Activated B cell treated with CpG ODN at 0.5 μM for 24 hours (primary cell): ENCODE measurements around the gene TKFC. TPM values are rescaled to one million over a fixed set of nuclear protein-coding genes. Genes with fewer than 3 reads are reported as not detected.

Source experiments
- ATAC-seq: fragments of 200-7000 bp; cut with Tn5 transposase; one replicate; pipeline ENCODE4 v1.10.0; 2021; ENCODE audit warnings: low read depth, mild to moderate bottlenecking, moderate library complexity
- CTCF ChIA-PET: fragments of 350-600 bp; sonication (Branson Sonifier 250); formaldehyde crosslinking; loops from one replicate; lab custom pipeline; 2021; ENCODE audit warnings: antibody characterized with exemption; lab: Charles Lee
- POLR2A ChIA-PET: fragments of 350-600 bp; sonication (Branson Sonifier 250); formaldehyde crosslinking; loops from one replicate; lab custom pipeline; 2021; ENCODE audit warnings: antibody characterized with exemption; lab: Charles Lee
- DNase-seq: peaks from one replicate; pipeline ENCODE4 v3.0.0; 2022
- H3K27ac Mint-ChIP-seq: one replicate; pipeline ENCODE4 v1.8.0; 2020; ENCODE audit warnings: mixed read lengths
- H3K27me3 Mint-ChIP-seq: one replicate; pipeline ENCODE4 v1.8.0; 2021; ENCODE audit warnings: mixed read lengths
- H3K36me3 Mint-ChIP-seq: one replicate; pipeline ENCODE4 v1.8.0; 2021; ENCODE audit warnings: low read depth, mixed read lengths
- H3K4me1 Mint-ChIP-seq: one replicate; pipeline ENCODE4 v1.8.0; 2021; ENCODE audit warnings: mixed read lengths
- H3K4me3 Mint-ChIP-seq: one replicate; pipeline ENCODE4 v1.8.0; 2020; ENCODE audit warnings: mild to moderate bottlenecking, mixed read lengths
- H3K9me3 Mint-ChIP-seq: one replicate; pipeline ENCODE4 v1.8.0; 2020; ENCODE audit warnings: mixed read lengths
- intact Hi-C: fragments of 100-400 bp; cut with micrococcal nuclease; formaldehyde crosslinking; loops from one replicate; pipeline ENCODE4 v1.15.1; 2024
- total RNA-seq: library from RNA; stranded (reverse); gene quantifications from 2 replicates; pipeline ENCODE4 v1.2.3, GENCODE V29; 2022
- TF ChIP-seq, protein P1 (sequence below): fragments of 200-600 bp; IDR thresholded peaks from one replicate; pipeline ENCODE4 v1.8.0; 2022; ENCODE audit warnings: antibody characterized with exemption, mild to moderate bottlenecking

The TKFC gene
- total RNA-seq, 1 donor from 2014 or later: 63.9 TPM

- peaks cover 82% of the 10 kb centered on the region for H3K4me1 Mint-ChIP-seq
- H3K4me3 Mint-ChIP-seq: peak overlapping the region; percentile 90
- peak; percentile 57 for DNase-seq
Measured at GRCh38 chr11:61357233-61357893, 24.3 kb downstream of the TKFC start.

GRCh38 chr11:61357894-61358239 lies 24.8 kb downstream of the TKFC start:
- Mint-ChIP-seq H3K4me1 (peaks cover 83% of the 10 kb centered on the region), H3K4me3 (peak overlapping the region; percentile 90), H3K36me3 (peaks cover 60% of the 10 kb centered on the region), H3K27ac (peak overlapping the region; percentile 98), H3K27me3 (no peaks in the 10 kb centered on the region), H3K9me3 (no peaks in the 10 kb centered on the region)
- CTCF ChIA-PET: interaction anchor here (0.6 to 7.9 kb wide), 3 partner anchors 23 to 38 kb away, joined by 3 to 92 read pairs (median 81); no protein-coding TSS in a partner anchor
- intact Hi-C loops: loop anchor here (1.0 to 10.0 kb wide), 6 partner anchors 22 to 1197 kb away; partner anchors contain the start of genes CPSF7, FTH1 and TMEM216
- POLR2A ChIA-PET: interaction anchor here (1.2 to 8.7 kb wide), 12 partner anchors 9 to 1523 kb away, joined by 3 to 109 read pairs (median 16); partner anchors contain the start of genes CPSF7, DDB1, SDHAF2 and TKFC
- DNase-seq: no peak
- TF ChIP-seq, protein P1, sequence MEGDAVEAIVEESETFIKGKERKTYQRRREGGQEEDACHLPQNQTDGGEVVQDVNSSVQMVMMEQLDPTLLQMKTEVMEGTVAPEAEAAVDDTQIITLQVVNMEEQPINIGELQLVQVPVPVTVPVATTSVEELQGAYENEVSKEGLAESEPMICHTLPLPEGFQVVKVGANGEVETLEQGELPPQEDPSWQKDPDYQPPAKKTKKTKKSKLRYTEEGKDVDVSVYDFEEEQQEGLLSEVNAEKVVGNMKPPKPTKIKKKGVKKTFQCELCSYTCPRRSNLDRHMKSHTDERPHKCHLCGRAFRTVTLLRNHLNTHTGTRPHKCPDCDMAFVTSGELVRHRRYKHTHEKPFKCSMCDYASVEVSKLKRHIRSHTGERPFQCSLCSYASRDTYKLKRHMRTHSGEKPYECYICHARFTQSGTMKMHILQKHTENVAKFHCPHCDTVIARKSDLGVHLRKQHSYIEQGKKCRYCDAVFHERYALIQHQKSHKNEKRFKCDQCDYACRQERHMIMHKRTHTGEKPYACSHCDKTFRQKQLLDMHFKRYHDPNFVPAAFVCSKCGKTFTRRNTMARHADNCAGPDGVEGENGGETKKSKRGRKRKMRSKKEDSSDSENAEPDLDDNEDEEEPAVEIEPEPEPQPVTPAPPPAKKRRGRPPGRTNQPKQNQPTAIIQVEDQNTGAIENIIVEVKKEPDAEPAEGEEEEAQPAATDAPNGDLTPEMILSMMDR: no peak
- ATAC-seq: no peak

More at GRCh38 chr11:61357233-61357893, 24.3 kb downstream of the TKFC start:
- intact Hi-C loops: loop anchor here (1.0 to 10.0 kb wide), 6 partner anchors 21 to 1197 kb away; partner anchors contain the start of genes CPSF7, FTH1 and TMEM216
- H3K36me3 Mint-ChIP-seq: peaks cover 60% of the 10 kb centered on the region
- no peaks in the 10 kb centered on the region for H3K27me3 Mint-ChIP-seq
- H3K9me3 Mint-ChIP-seq: no peaks in the 10 kb centered on the region
- TF ChIP-seq, protein P1: no peak
- ChIA-PET CTCF (interaction anchor here (0.6 to 7.9 kb wide), 5 partner anchors 22 to 72 kb away, joined by 3 to 92 read pairs (median 7); partner anchors contain the start of genes CPSF7, SDHAF2 and TMEM216), POLR2A (interaction anchor here (0.5 to 8.7 kb wide), 18 partner anchors 9 to 1736 kb away, joined by 3 to 109 read pairs (median 10); partner anchors contain the start of genes CPSF7, DDB1, SDHAF2 and TKFC)
- H3K27ac Mint-ChIP-seq: peak overlapping the region; percentile 98
- peak; percentile 62 for ATAC-seq

GRCh38 chr11:61358566-61358965 lies 25.5 kb downstream of the TKFC start:
- no peaks in the 10 kb centered on the region for H3K27me3 Mint-ChIP-seq
- intact Hi-C loops: loop anchor here (5.0 to 10.0 kb wide), 3 partner anchors 266 to 1196 kb away; partner anchors contain the start of gene FTH1
- H3K9me3 Mint-ChIP-seq: no peaks in the 10 kb centered on the region
- ChIA-PET POLR2A (interaction anchor here (0.7 to 8.7 kb wide), 11 partner anchors 8 to 1477 kb away, joined by 3 to 109 read pairs (median 11); partner anchors contain the start of genes DDB1, TKFC and TMEM216), CTCF (interaction anchor here (7.9 to 9.0 kb wide), 2 partner anchors 22 to 26 kb away, joined by 81 to 126 read pairs; partner anchors contain the start of genes DDB1 and TKFC)
- peak overlapping the region; percentile 98 for H3K27ac Mint-ChIP-seq
- H3K36me3 Mint-ChIP-seq: peaks cover 57% of the 10 kb centered on the region
- peak overlapping the region; percentile 100 for H3K4me3 Mint-ChIP-seq
- TF ChIP-seq, protein P1: no peak
- ATAC-seq: no peak
- DNase-seq: no peak
- H3K4me1 Mint-ChIP-seq: peaks cover 83% of the 10 kb centered on the region

GRCh38 chr11:61359516-61359915 lies 26.5 kb downstream of the TKFC start:
- peaks cover 58% of the 10 kb centered on the region for H3K36me3 Mint-ChIP-seq
- TF ChIP-seq, protein P1: no peak
- peaks cover 78% of the 10 kb centered on the region for H3K4me1 Mint-ChIP-seq
- intact Hi-C loops: loop anchor here (1.0 to 10.0 kb wide), 4 partner anchors 8 to 1195 kb away; partner anchors contain the start of gene FTH1
- ATAC-seq (no peak), DNase-seq (no peak)
- peak overlapping the region; percentile 98 for H3K27ac Mint-ChIP-seq
- POLR2A ChIA-PET: interaction anchor here (0.6 to 8.7 kb wide), 11 partner anchors 12 to 1476 kb away, joined by 3 to 224 read pairs (median 5); partner anchors contain the start of genes CPSF7, DDB1, SDHAF2 and TKFC
- H3K27me3 Mint-ChIP-seq: no peaks in the 10 kb centered on the region
- peak overlapping the region; percentile 100 for H3K4me3 Mint-ChIP-seq
- no peaks in the 10 kb centered on the region for H3K9me3 Mint-ChIP-seq
- CTCF ChIA-PET: interaction anchor here (7.9 to 9.0 kb wide), 2 partner anchors 23 to 25 kb away, joined by 81 to 126 read pairs; partner anchors contain the start of genes DDB1 and TKFC
